GM21737 (cell line): ENCODE results near the gene OARD1.
"Not testable (repeated sequence)": the region's sequence is repeated elsewhere in the genome, so short reads cannot be mapped to it uniquely, and the experiment has no call there.

Experiments
- ATAC-seq: cut with Tn5 transposase; IDR thresholded peaks from one replicate; pipeline ENCODE4 v1.9.1; 2021; ENCODE audit warnings: mild to moderate bottlenecking, moderate library complexity; ENCODE audit not compliant: unreplicated experiment

OARD1 gene

GRCh38 chr6:41028561-41029412 is 43.4 kb downstream of the OARD1 start:
- ATAC-seq, result peak; percentile 26

- peak; percentile 94 for ATAC-seq
Observed at GRCh38 chr6:41027799-41028560, 44.2 kb downstream of the OARD1 start.

GRCh38 chr6:41027241-41027640 is 44.9 kb downstream of the OARD1 start:
- ATAC-seq, result no peak

- ATAC-seq, result no peak
Observed at GRCh38 chr6:41025966-41026530, 46.1 kb downstream of the OARD1 start.

- ATAC-seq, result no peak
Observed at GRCh38 chr6:41023114-41023513, 49.0 kb downstream of the OARD1 start.

GRCh38 chr6:41022294-41022693 is 49.9 kb downstream of the OARD1 start:
- ATAC-seq, result no peak

- no peak for ATAC-seq
Observed at GRCh38 chr6:41021832-41022231, 50.3 kb downstream of the OARD1 start.

- ATAC-seq, result no peak
Observed at GRCh38 chr6:41017663-41018062, 54.5 kb downstream of the OARD1 start.

GRCh38 chr6:41015860-41016259 is 56.3 kb downstream of the OARD1 start:
- not testable (repeated sequence) for ATAC-seq

GRCh38 chr6:41014780-41015179 is 57.4 kb downstream of the OARD1 start:
- ATAC-seq, result no peak
